Measurements from ENCODE around the gene COPA.

Gene COPA

GRCh38 chr1:160367934-160368923 is 25.2 kb upstream of the COPA start:
- in situ Hi-C loops (cut with HindIII; ENCODE audit: low sequenced_read_pairs) = no loop called here
- no peak for TF ChIP-seq CTCF (IDR thresholded peaks at IDR 0.05; ENCODE audit: low read depth, low read length, missing control alignments)
- H3K4me3 ChIP-seq (ENCODE audit: low read depth, low read length) = no peak overlapping the region
- DNase-seq (ENCODE audit: low read depth) = no peak

GRCh38 chr1:160367516-160367900 is 24.5 kb upstream of the COPA start:
- TF ChIP-seq CTCF (IDR thresholded peaks at IDR 0.05; ENCODE audit: low read depth, low read length, missing control alignments) = no peak
- DNase-seq (ENCODE audit: low read depth) = no peak

GRCh38 chr1:160366731-160367515 is 23.9 kb upstream of the COPA start, which contains the start of gene NHLH1:
Gene NHLH1, plus strand, starts transcription at chr1:160367071. Its CDS starts 3,661 bp downstream, at chr1:160370732.
- no peak for DNase-seq (ENCODE audit: low read depth)
- no peak for TF ChIP-seq CTCF (IDR thresholded peaks at IDR 0.05; ENCODE audit: low read depth, low read length, missing control alignments)
- H3K4me3 ChIP-seq (ENCODE audit: low read depth, low read length) = no peak within 1 kb of the TSS
- in situ Hi-C loops (cut with HindIII; ENCODE audit: low sequenced_read_pairs) = no loop called here

More at GRCh38 chr1:160367516-160367900, 24.5 kb upstream of the COPA start:
- no peak overlapping the region for H3K4me3 ChIP-seq (ENCODE audit: low read depth, low read length)
- in situ Hi-C loops (cut with HindIII; ENCODE audit: low sequenced_read_pairs) = no loop called here

- no peak overlapping the region for H3K4me3 ChIP-seq (ENCODE audit: low read depth, low read length)
- TF ChIP-seq CTCF (IDR thresholded peaks at IDR 0.05; ENCODE audit: low read depth, low read length, missing control alignments) = no peak
- no peak for DNase-seq (ENCODE audit: low read depth)
- in situ Hi-C loops (cut with HindIII; ENCODE audit: low sequenced_read_pairs) = no loop called here
Observed at GRCh38 chr1:160365325-160365724, 22.3 kb upstream of the COPA start.

GRCh38 chr1:160363951-160364735 is 21.1 kb upstream of the COPA start:
- no peak for DNase-seq (ENCODE audit: low read depth)
- in situ Hi-C loops (cut with HindIII; ENCODE audit: low sequenced_read_pairs) = no loop called here
- no peak overlapping the region for H3K4me3 ChIP-seq (ENCODE audit: low read depth, low read length)
- no peak for TF ChIP-seq CTCF (IDR thresholded peaks at IDR 0.05; ENCODE audit: low read depth, low read length, missing control alignments)

- in situ Hi-C loops (cut with HindIII; ENCODE audit: low sequenced_read_pairs) = no loop called here
- DNase-seq (ENCODE audit: low read depth) = no peak
- no peak for TF ChIP-seq CTCF (IDR thresholded peaks at IDR 0.05; ENCODE audit: low read depth, low read length, missing control alignments)
- H3K4me3 ChIP-seq (ENCODE audit: low read depth, low read length) = no peak overlapping the region
Observed at GRCh38 chr1:160363010-160363409, 20.0 kb upstream of the COPA start.

Data from astrocyte of the cerebellum (primary cell).